GM23338 (cell line): Measurements from ENCODE around the gene SETBP1. TPM values are rescaled to one million over a fixed set of nuclear protein-coding genes. Genes with fewer than 3 reads are reported as not detected.

Source experiments
- CREB1 ChIP-seq: fragments of 250-450 bp; sonication (Bioruptor Pico); IDR thresholded peaks from 2 replicates; pipeline ENCODE4 v1.5.0; 2020; ENCODE audit warnings: low read depth, mild to moderate bottlenecking, moderate library complexity
- CTCF ChIP-seq, 2 experiments: fragments of 200-600 bp in 1 of 2; sonication (generic) in 1 of 2; conservative IDR thresholded peaks; 2 replicates each; pipeline versions ENCODE4 v1.5.1 to v1.6.1; 2016 to 2017; ENCODE audit warnings: antibody characterized with exemption in 2 of 2, low read depth in 2 of 2, mild to moderate bottlenecking in 2 of 2, moderate library complexity in 1 of 2
- ETS1 ChIP-seq: IDR thresholded peaks from 2 replicates; pipeline ENCODE4 v1.6.1; 2016; ENCODE audit warnings: antibody characterized with exemption
- EZH2 ChIP-seq: fragments of 200-600 bp; sonication (generic); IDR thresholded peaks from one replicate; pipeline ENCODE4 v1.8.0; 2017; ENCODE audit warnings: antibody characterized with exemption, mild to moderate bottlenecking, low read depth; ENCODE audit not compliant: unreplicated experiment
- JUNB ChIP-seq: IDR thresholded peaks from one replicate; pipeline ENCODE4 v1.6.1; 2016; ENCODE audit warnings: antibody characterized with exemption; ENCODE audit not compliant: unreplicated experiment
- NANOG ChIP-seq: IDR thresholded peaks from 2 replicates; pipeline ENCODE4 v1.6.1; 2016; ENCODE audit warnings: antibody characterized with exemption, borderline replicate concordance
- POLR2AphosphoS5 ChIP-seq: IDR thresholded peaks from 2 replicates; pipeline ENCODE4 v1.6.1; 2016; ENCODE audit warnings: antibody characterized with exemption, low read depth
- REST ChIP-seq: IDR thresholded peaks from one replicate; pipeline ENCODE4 v1.6.1; 2018; ENCODE audit warnings: antibody characterized with exemption; ENCODE audit not compliant: unreplicated experiment
- STAT1 ChIP-seq: IDR thresholded peaks from one replicate; pipeline ENCODE4 v1.6.1; 2016; ENCODE audit warnings: antibody characterized with exemption; ENCODE audit not compliant: unreplicated experiment
- ZNF462 ChIP-seq: fragments of 250-450 bp; sonication (Bioruptor Pico); IDR thresholded peaks from 2 replicates; pipeline ENCODE4 v1.5.0; 2020; ENCODE audit warnings: mild to moderate bottlenecking, moderate library complexity
- polyA plus RNA-seq: library from polyadenylated mRNA; unstranded; fragments of >200 nt; fragmentation: Nextera tagmentation; extraction: Ambion mirVana; gene quantifications from 2 replicates; pipeline ENCODE4 v1.2.1, GENCODE V29; 2016
- total RNA-seq: library from RNA; depleted of rRNA; stranded (reverse); fragments of >200 nt; shearing (Covaris generic); gene quantifications from 2 replicates; pipeline ENCODE4 v1.2.3, GENCODE V29; 2014

Gene SETBP1
- total and polyA plus RNA-seq, 2 experiments from 2014 or later, result 1.6 to 5.5 TPM

- TF ChIP-seq ZNF462 (CRISPR knock-in tag) (no peak), CTCF (conservative IDR thresholded peaks at IDR 0.05; ENCODE audit: low read depth in 2 of 2) (no peak), ETS1 (no peak), STAT1 (no peak), NANOG (no peak), JUNB (no peak), REST (no peak), EZH2 (no peak), POLR2AphosphoS5 (no peak), CREB1 (CRISPR knock-in tag) (no peak)
These were observed 230.6 kb downstream of the SETBP1 start (continued) for GRCh38 chr18:44911260-44911659.
